HepG2 (cell line): ENCODE data around the gene HORMAD2. TPM values are rescaled to one million over a fixed set of nuclear protein-coding genes. Genes with fewer than 3 reads are reported as not detected.

Source experiments
- FOXA1 ChIP-seq, 2 experiments: fragments of 450-650 bp in 1 of 2; sonication (generic) in 1 of 2; formaldehyde crosslinking in 1 of 2; IDR thresholded peaks; 2 replicates each; pipeline versions ENCODE4 v1.4.0 to v1.6.1; 2016 to 2020; ENCODE audit warnings: missing genetic modification reagents in 1 of 2
- HNF4A ChIP-seq: sonication (generic); formaldehyde crosslinking; IDR thresholded peaks from 2 replicates; pipeline ENCODE4 v1.4.0; 2020; ENCODE audit warnings: missing genetic modification reagents
- HNF4G ChIP-seq, 2 experiments: sonication (generic) in 1 of 2; formaldehyde crosslinking in 1 of 2; IDR thresholded peaks; 2 replicates each; pipeline versions ENCODE4 v1.4.0 to v1.6.1; 2011 to 2020; ENCODE audit warnings: borderline replicate concordance in 2 of 2, low read depth in 2 of 2, mild to moderate bottlenecking in 2 of 2, low read length in 1 of 2, missing genetic modification reagents in 1 of 2, moderate library complexity in 1 of 2
- MTA3 ChIP-seq: sonication (generic); formaldehyde crosslinking; IDR thresholded peaks from 2 replicates; pipeline ENCODE4 v1.4.0; 2020; ENCODE audit warnings: missing genetic modification reagents
- SOX13 ChIP-seq, 3 experiments: fragments of 450-650 bp in 1 of 3; sonication (generic) in 1 of 3; formaldehyde crosslinking in 1 of 3; IDR thresholded peaks in 2 of 3; conservative IDR thresholded peaks in 1 of 3; 2 replicates each; pipeline versions ENCODE4 v1.5.0 to v1.6.1; 2016 to 2020; ENCODE audit warnings: antibody characterized with exemption in 1 of 3, mild to moderate bottlenecking in 1 of 3, missing compliant biosample characterization in 1 of 3, missing genetic modification reagents in 1 of 3, moderate library complexity in 1 of 3
- STAT6 ChIP-seq: sonication (generic); formaldehyde crosslinking; IDR thresholded peaks from 2 replicates; pipeline ENCODE4 v1.4.0; 2020; ENCODE audit warnings: missing genetic modification reagents, mild to moderate bottlenecking, borderline replicate concordance
- ZBTB43 ChIP-seq: sonication (generic); formaldehyde crosslinking; conservative IDR thresholded peaks from 2 replicates; pipeline ENCODE4 v1.4.0; 2020; ENCODE audit warnings: missing genetic modification reagents
- ZNF33A ChIP-seq: sonication (generic); formaldehyde crosslinking; IDR thresholded peaks from 2 replicates; pipeline ENCODE4 v1.5.1; 2020; ENCODE audit warnings: missing genetic modification reagents, mild to moderate bottlenecking, moderate library complexity, borderline replicate concordance
- ZNF354B ChIP-seq: sonication (generic); formaldehyde crosslinking; IDR thresholded peaks from 2 replicates; pipeline ENCODE4 v1.8.0; 2022; ENCODE audit warnings: mild to moderate bottlenecking, missing genetic modification reagents
- ZNF564 ChIP-seq: sonication (generic); formaldehyde crosslinking; IDR thresholded peaks from 2 replicates; pipeline ENCODE4 v1.8.1; 2023; ENCODE audit warnings: mild to moderate bottlenecking, missing genetic modification reagents
- polyA plus RNA-seq, 8 experiments: library from polyadenylated mRNA; depleted of rRNA in 3 of 8; stranded (reverse) in 7 of 8; unstranded in 1 of 8; fragments of >200 nt; fragmentation: Illumina TruSeq in 4 of 8; extraction: Trizol in 4 of 8; gene quantifications; 2 replicates each; pipeline versions ENCODE4 v1.2.1 to v1.2.3, GENCODE V29; 2011 to 2016; ENCODE audit warnings: low read depth in 4 of 8, missing spikeins in 1 of 8, mixed read lengths in 1 of 8; ENCODE audit not compliant: insufficient read depth in 1 of 8
- total RNA-seq, 5 experiments: library from RNA; depleted of rRNA; stranded (reverse); fragments of >200 nt; fragmentation: Illumina TruSeq; extraction: Trizol; gene quantifications; 2 replicates each; pipeline ENCODE4 v1.2.3, GENCODE V29; 2016; ENCODE audit warnings: low read depth in 1 of 5

HORMAD2 gene
- total and polyA plus RNA-seq, 2 of the 13 experiments (the other 11 are each of a cell fraction or from before 2014, with no cell fraction given), result not detected

DNA sequence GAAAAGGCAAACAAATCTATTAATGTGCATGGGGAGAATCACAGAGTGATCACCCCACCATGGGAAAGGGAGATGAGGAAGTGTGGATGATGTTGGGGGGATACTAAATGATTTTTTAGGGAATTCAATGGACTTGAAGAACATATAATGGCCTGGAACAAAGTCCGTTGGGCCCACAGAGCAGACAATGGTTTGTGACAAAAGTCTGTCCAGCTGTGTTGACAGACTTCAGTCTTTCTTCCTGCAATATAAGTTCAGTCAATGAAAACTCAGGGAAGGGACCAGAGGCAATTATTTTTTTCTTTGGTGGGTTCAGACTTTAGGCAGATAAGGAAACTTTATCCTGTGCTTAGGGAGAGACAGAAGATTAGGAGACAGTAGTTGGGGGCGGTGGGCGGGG lies 18.0 kb upstream of the HORMAD2 start (continued):
- no peak for TF ChIP-seq STAT6 (CRISPR knock-in tag)
- TF ChIP-seq ZNF354B (CRISPR knock-in tag), result no peak
- TF ChIP-seq HNF4A (CRISPR knock-in tag), result peak; percentile 48; the same call in 1 of the 2 replicates
- TF ChIP-seq FOXA1 (IDR thresholded peaks at IDR 0.05), result no peak
- peak; percentile 23; the same call in 1 of the 2 replicates for TF ChIP-seq FOXA1 (CRISPR knock-in tag; IDR thresholded peaks at IDR 0.05)
- TF ChIP-seq ZNF564 (CRISPR knock-in tag), result no peak
- peak; percentile 41; the same call in 1 of the 2 replicates for TF ChIP-seq HNF4G (IDR thresholded peaks at IDR 0.05; ENCODE audit: borderline replicate concordance, low read depth, low read length)
- TF ChIP-seq HNF4G (CRISPR knock-in tag; IDR thresholded peaks at IDR 0.05; ENCODE audit: borderline replicate concordance, low read depth), result no peak
- peak; percentile 86 for TF ChIP-seq SOX13 (IDR thresholded peaks at IDR 0.05)
- TF ChIP-seq SOX13 (CRISPR knock-in tag; conservative IDR thresholded peaks at IDR 0.05 in 1 of 2, IDR thresholded peaks at IDR 0.05 in 1 of 2), result peak in 1 of 2 experiments; percentile 91; a peak in 2 of 4 replicates
- TF ChIP-seq ZBTB43 (CRISPR knock-in tag), result no peak
- TF ChIP-seq ZNF33A (CRISPR knock-in tag), result no peak
- TF ChIP-seq MTA3 (CRISPR knock-in tag), result no peak
